DND-41 (cell line): Measurements from ENCODE around the gene ACAP3.
A peak's percentile ranks its signal among the peaks of the same experiment; 100 is the strongest.

Source experiments
- ATAC-seq: fragments of 200-7000 bp; cut with Tn5 transposase; 3 replicates; pipeline ENCODE4 v1.9.1; 2021; ENCODE audit warnings: low read depth; ENCODE audit not compliant: insufficient read depth
- DNase-seq: peaks from one replicate; pipeline ENCODE4 v3.0.0-alpha.2; 2020
- H2AFZ ChIP-seq: 2 replicates; pipeline ENCODE4 v1.6.0; 2012; ENCODE audit warnings: low read depth, low read length
- H3K27ac ChIP-seq: 2 replicates; pipeline ENCODE4 v1.5.1; 2012; ENCODE audit warnings: low read length, inconsistent platforms
- H3K27me3 ChIP-seq: fragments of 200-600 bp; sonication (generic); 2 replicates; pipeline ENCODE4 v1.6.0; 2012; ENCODE audit warnings: low read length, mild to moderate bottlenecking, inconsistent platforms; ENCODE audit not compliant: insufficient read depth, poor library complexity
- H3K36me3 ChIP-seq: 2 replicates; pipeline ENCODE4 v1.5.1; 2012; ENCODE audit warnings: low read length, inconsistent platforms; ENCODE audit not compliant: insufficient read depth
- H3K4me1 ChIP-seq: 2 replicates; pipeline ENCODE4 v1.5.1; 2012; ENCODE audit warnings: mild to moderate bottlenecking, low read length; ENCODE audit not compliant: insufficient read depth
- H3K4me2 ChIP-seq: 2 replicates; pipeline ENCODE4 v1.6.0; 2012; ENCODE audit warnings: mild to moderate bottlenecking, moderate library complexity, low read length, inconsistent platforms; ENCODE audit not compliant: insufficient read depth
- H3K4me3 ChIP-seq, 2 experiments: fragments of 200-600 bp in 1 of 2; shearing (Covaris generic) in 1 of 2; 2 replicates each; pipeline ENCODE4 v1.5.1; 2012 to 2016; ENCODE audit warnings: inconsistent platforms in 2 of 2, low read length in 2 of 2, mild to moderate bottlenecking in 2 of 2, low read depth in 1 of 2, moderate library complexity in 1 of 2
- H3K79me2 ChIP-seq: 2 replicates; pipeline ENCODE4 v1.6.0; 2012; ENCODE audit warnings: low read length, inconsistent platforms; ENCODE audit not compliant: insufficient read depth
- H3K9ac ChIP-seq: 2 replicates; pipeline ENCODE4 v1.6.0; 2012; ENCODE audit warnings: low read depth, mild to moderate bottlenecking, inconsistent platforms, low read length, moderate library complexity
- H3K9me3 ChIP-seq: 2 replicates; pipeline ENCODE4 v1.5.1; 2012; ENCODE audit warnings: low read length, moderate library complexity, mild to moderate bottlenecking, inconsistent platforms; ENCODE audit not compliant: insufficient read depth, severe bottlenecking
- H4K20me1 ChIP-seq: 2 replicates; pipeline ENCODE4 v1.6.0; 2012; ENCODE audit warnings: low read length; ENCODE audit not compliant: insufficient read depth
- EZH2 ChIP-seq: IDR thresholded peaks from 3 replicates; pipeline ENCODE4 v1.6.1; 2012; ENCODE audit warnings: borderline replicate concordance, low read depth, mild to moderate bottlenecking, moderate library complexity, low read length, inconsistent platforms; ENCODE audit not compliant: severe bottlenecking
- TF ChIP-seq, protein P1 (sequence below): IDR thresholded peaks from 2 replicates; pipeline ENCODE4 v1.5.1; 2012; ENCODE audit warnings: borderline replicate concordance, low read length, moderate library complexity, mild to moderate bottlenecking; ENCODE audit not compliant: poor library complexity, severe bottlenecking; ENCODE audit errors: extremely low read depth

Gene ACAP3

DNA sequence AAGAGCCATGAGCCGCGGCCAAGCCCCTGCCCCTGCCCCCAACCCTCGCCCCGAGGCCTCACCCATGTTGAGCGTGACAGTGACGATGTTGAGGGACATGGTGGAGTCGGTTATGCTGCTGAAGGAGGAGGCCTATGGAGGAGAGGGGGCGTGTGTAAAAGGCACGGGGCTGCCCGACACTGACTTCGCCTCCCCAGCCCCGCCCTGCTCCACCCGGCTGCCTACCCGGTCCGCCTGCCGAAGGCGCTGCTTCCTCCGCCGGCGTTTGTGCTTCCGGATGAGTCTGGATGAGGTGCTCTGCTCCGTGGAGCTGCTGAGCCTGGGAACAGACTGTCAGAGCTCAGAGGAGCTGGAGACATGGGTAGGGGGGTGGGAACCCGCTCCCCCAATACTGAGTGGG, 32.5 kb upstream of the ACAP3 start:
- H3K27me3 ChIP-seq, result no peaks in the 10 kb centered on the region
- no peak for DNase-seq
- no peak overlapping the region for H3K4me3 ChIP-seq
- no peak overlapping the region for H3K27ac ChIP-seq
- H3K79me2 ChIP-seq, result peaks cover 16% of the 10 kb centered on the region
- peaks cover 39% of the 10 kb centered on the region for H3K36me3 ChIP-seq
- TF ChIP-seq, protein P1, sequence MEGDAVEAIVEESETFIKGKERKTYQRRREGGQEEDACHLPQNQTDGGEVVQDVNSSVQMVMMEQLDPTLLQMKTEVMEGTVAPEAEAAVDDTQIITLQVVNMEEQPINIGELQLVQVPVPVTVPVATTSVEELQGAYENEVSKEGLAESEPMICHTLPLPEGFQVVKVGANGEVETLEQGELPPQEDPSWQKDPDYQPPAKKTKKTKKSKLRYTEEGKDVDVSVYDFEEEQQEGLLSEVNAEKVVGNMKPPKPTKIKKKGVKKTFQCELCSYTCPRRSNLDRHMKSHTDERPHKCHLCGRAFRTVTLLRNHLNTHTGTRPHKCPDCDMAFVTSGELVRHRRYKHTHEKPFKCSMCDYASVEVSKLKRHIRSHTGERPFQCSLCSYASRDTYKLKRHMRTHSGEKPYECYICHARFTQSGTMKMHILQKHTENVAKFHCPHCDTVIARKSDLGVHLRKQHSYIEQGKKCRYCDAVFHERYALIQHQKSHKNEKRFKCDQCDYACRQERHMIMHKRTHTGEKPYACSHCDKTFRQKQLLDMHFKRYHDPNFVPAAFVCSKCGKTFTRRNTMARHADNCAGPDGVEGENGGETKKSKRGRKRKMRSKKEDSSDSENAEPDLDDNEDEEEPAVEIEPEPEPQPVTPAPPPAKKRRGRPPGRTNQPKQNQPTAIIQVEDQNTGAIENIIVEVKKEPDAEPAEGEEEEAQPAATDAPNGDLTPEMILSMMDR, result no peak
- TF ChIP-seq EZH2, result no peak
- H3K9me3 ChIP-seq, result no peaks in the 10 kb centered on the region
- no peaks in the 10 kb centered on the region for H3K4me1 ChIP-seq
- no peak overlapping the region for H3K4me2 ChIP-seq
- peaks cover 64% of the 10 kb centered on the region for H4K20me1 ChIP-seq
- no peak for ATAC-seq
- H2AFZ ChIP-seq, result no peak overlapping the region
- no peak overlapping the region for H3K9ac ChIP-seq

DNA sequence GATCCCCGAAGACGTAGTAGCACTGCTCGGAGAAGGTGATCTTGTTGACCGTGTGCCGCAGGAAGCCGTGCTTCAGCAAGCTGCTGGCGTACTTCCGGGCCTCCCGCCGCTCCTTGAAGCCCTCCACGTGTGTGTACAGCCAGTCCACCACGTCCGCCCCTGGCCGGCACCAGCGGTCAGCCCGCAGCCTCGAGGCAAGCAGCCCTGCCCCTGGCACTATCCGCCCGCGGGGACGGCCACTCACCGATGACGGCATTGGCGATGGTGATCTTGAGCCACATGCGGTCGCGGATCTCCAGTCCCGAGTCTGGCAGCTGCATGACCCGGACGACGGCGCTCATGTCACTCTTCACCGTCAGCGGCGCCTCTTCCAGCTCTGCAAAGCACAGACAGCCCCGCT, 30.5 kb upstream of the ACAP3 start:
- TF ChIP-seq, protein P1, result no peak
- TF ChIP-seq EZH2, result no peak
- DNase-seq, result no peak
- peaks cover 61% of the 10 kb centered on the region for H4K20me1 ChIP-seq
- ATAC-seq, result no peak
- no peaks in the 10 kb centered on the region for H3K9me3 ChIP-seq
- no peak overlapping the region for H3K4me2 ChIP-seq
- H3K4me1 ChIP-seq, result no peaks in the 10 kb centered on the region
- peaks cover 39% of the 10 kb centered on the region for H3K36me3 ChIP-seq
- H3K27ac ChIP-seq, result no peak overlapping the region
- no peaks in the 10 kb centered on the region; the same call in 1 of the 2 replicates for H3K79me2 ChIP-seq
- H3K4me3 ChIP-seq, result no peak overlapping the region
- H3K9ac ChIP-seq, result no peak overlapping the region
- no peaks in the 10 kb centered on the region for H3K27me3 ChIP-seq
- no peak overlapping the region for H2AFZ ChIP-seq

DNA sequence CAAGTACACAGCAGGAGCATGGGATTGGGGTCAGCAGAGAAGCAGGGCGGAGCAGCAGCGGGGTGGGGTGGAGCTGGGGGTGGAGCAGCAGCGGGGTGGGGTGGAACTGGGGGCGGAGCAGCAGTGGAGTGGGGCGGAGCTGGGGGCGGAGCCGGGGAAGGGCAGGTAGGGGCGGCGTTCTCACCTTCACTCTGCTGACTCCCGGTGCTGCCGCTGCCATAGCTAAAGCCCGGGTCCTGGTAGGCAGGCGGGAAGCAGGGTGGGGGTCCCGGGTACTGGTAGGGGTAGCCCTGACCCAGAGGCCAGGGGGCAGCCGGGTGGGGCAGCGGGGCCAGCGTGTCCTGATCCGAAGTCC, 30.0 kb upstream of the ACAP3 start:
- Histone ChIP-seq H3K9ac (no peak overlapping the region), H3K4me3 (no peak overlapping the region), H3K4me1 (no peaks in the 10 kb centered on the region), H2AFZ (no peak overlapping the region), H3K27ac (no peak overlapping the region), H3K79me2 (no peaks in the 10 kb centered on the region), H3K36me3 (peaks cover 39% of the 10 kb centered on the region), H3K9me3 (no peaks in the 10 kb centered on the region), H4K20me1 (peaks cover 58% of the 10 kb centered on the region), H3K27me3 (no peaks in the 10 kb centered on the region), H3K4me2 (no peak overlapping the region)
- ATAC-seq (peak; percentile 47; the same call in 2 of the 3 replicates), DNase-seq (peak; percentile 35)
- no peak for TF ChIP-seq EZH2
- TF ChIP-seq, protein P1, result no peak
